WERI-Rb-1 (cell line): ENCODE data around the gene LARGE1.

ENCODE experiments used
- DNase-seq: peaks from one replicate; pipeline ENCODE4 v3.0.0-alpha.2; 2020
- H3K27ac ChIP-seq: fragments of 250-450 bp; sonication (Bioruptor Pico); 2 replicates; pipeline ENCODE4 v1.5.1; 2020; ENCODE audit warnings: mild to moderate bottlenecking, moderate library complexity
- H3K27me3 ChIP-seq: fragments of 250-450 bp; sonication (Bioruptor Pico); 2 replicates; pipeline ENCODE4 v1.5.1; 2021; ENCODE audit warnings: mild to moderate bottlenecking, low read depth, moderate library complexity; ENCODE audit not compliant: insufficient read depth, severe bottlenecking
- H3K36me3 ChIP-seq: fragments of 250-450 bp; sonication (Bioruptor Pico); 2 replicates; pipeline ENCODE4 v1.5.1; 2020; ENCODE audit warnings: mild to moderate bottlenecking, moderate library complexity
- H3K4me3 ChIP-seq: 2 replicates; pipeline ENCODE4 v1.5.1; 2011; ENCODE audit warnings: low read depth, mild to moderate bottlenecking, control low read depth, low read length
- H3K9me3 ChIP-seq: fragments of 250-450 bp; sonication (Bioruptor Pico); 2 replicates; pipeline ENCODE4 v1.5.1; 2021; ENCODE audit warnings: mild to moderate bottlenecking, moderate library complexity; ENCODE audit not compliant: severe bottlenecking
- CTCF ChIP-seq: IDR thresholded peaks from 2 replicates; pipeline ENCODE4 v1.5.1; 2011; ENCODE audit warnings: low read depth, mild to moderate bottlenecking, control low read depth, inconsistent platforms, low read length

Gene LARGE1

GRCh38 chr22:33669746-33670145 is 250.5 kb downstream of the LARGE1 start:
- Histone ChIP-seq H3K4me3 (no peak overlapping the region), H3K36me3 (no peaks in the 10 kb centered on the region), H3K27ac (no peak overlapping the region), H3K27me3 (no peaks in the 10 kb centered on the region), H3K9me3 (no peaks in the 10 kb centered on the region)
- no peak for DNase-seq
- TF ChIP-seq CTCF, result no peak

- Histone ChIP-seq H3K4me3 (no peak overlapping the region), H3K36me3 (no peaks in the 10 kb centered on the region), H3K27me3 (no peaks in the 10 kb centered on the region), H3K27ac (no peak overlapping the region), H3K9me3 (no peaks in the 10 kb centered on the region)
- no peak for DNase-seq
- TF ChIP-seq CTCF, result no peak
These were observed 253.2 kb downstream of the LARGE1 start for GRCh38 chr22:33666961-33667619.

- Histone ChIP-seq H3K4me3 (no peak overlapping the region), H3K27ac (no peak overlapping the region), H3K27me3 (no peaks in the 10 kb centered on the region), H3K36me3 (no peaks in the 10 kb centered on the region), H3K9me3 (no peaks in the 10 kb centered on the region)
- DNase-seq, result no peak
- TF ChIP-seq CTCF, result no peak
These were observed 253.9 kb downstream of the LARGE1 start for GRCh38 chr22:33666279-33666960.

- no peaks in the 10 kb centered on the region for H3K36me3 ChIP-seq
- no peak overlapping the region for H3K27ac ChIP-seq
- H3K27me3 ChIP-seq, result no peaks in the 10 kb centered on the region
- no peaks in the 10 kb centered on the region for H3K9me3 ChIP-seq
- DNase-seq, result no peak
- TF ChIP-seq CTCF, result no peak
- no peak overlapping the region for H3K4me3 ChIP-seq
These were observed 260.8 kb downstream of the LARGE1 start for GRCh38 chr22:33659448-33659847.

GRCh38 chr22:33658775-33659174 is 261.5 kb downstream of the LARGE1 start:
- Histone ChIP-seq H3K4me3 (no peak overlapping the region), H3K9me3 (no peaks in the 10 kb centered on the region), H3K27ac (no peak overlapping the region), H3K27me3 (no peaks in the 10 kb centered on the region), H3K36me3 (no peaks in the 10 kb centered on the region)
- DNase-seq, result no peak
- TF ChIP-seq CTCF, result no peak
